OCI-LY1 (cell line): ENCODE results near the gene CA9.

Experiments used
- H2AFZ ChIP-seq: fragments of 200-600 bp; sonication (generic), shearing (Covaris generic); 2 replicates; pipeline ENCODE4 v1.6.0; 2014; ENCODE audit warnings: antibody characterized with exemption, mild to moderate bottlenecking, low read length
- H3F3A ChIP-seq: fragments of 200-600 bp; sonication (generic), shearing (Covaris generic); 2 replicates; pipeline ENCODE4 v1.6.0; 2014; ENCODE audit warnings: mild to moderate bottlenecking, antibody characterized with exemption, low read length, moderate library complexity; ENCODE audit not compliant: insufficient read depth
- H3K27ac ChIP-seq: fragments of 200-600 bp; sonication (generic); 2 replicates; pipeline ENCODE4 v1.5.1; 2014; ENCODE audit warnings: low read length, mixed run types, mild to moderate bottlenecking, low read depth; ENCODE audit not compliant: poor library complexity, severe bottlenecking
- H3K27me3 ChIP-seq: fragments of 200-600 bp; sonication (generic); 2 replicates; pipeline ENCODE4 v1.6.0; 2014; ENCODE audit warnings: antibody characterized with exemption, mild to moderate bottlenecking, low read length, moderate library complexity; ENCODE audit not compliant: insufficient read depth
- H3K36me3 ChIP-seq: fragments of 200-600 bp; sonication (generic); 2 replicates; pipeline ENCODE4 v1.6.1; 2014; ENCODE audit warnings: mild to moderate bottlenecking, antibody characterized with exemption, low read length, moderate library complexity, mixed read lengths; ENCODE audit not compliant: insufficient read depth
- H3K4me1 ChIP-seq: fragments of 200-600 bp; sonication (generic); 2 replicates; pipeline ENCODE4 v1.5.1; 2014; ENCODE audit warnings: mild to moderate bottlenecking, low read length, moderate library complexity; ENCODE audit not compliant: insufficient read depth, severe bottlenecking
- H3K4me2 ChIP-seq: fragments of 200-600 bp; sonication (generic), shearing (Covaris generic); 2 replicates; pipeline ENCODE4 v1.6.1; 2014; ENCODE audit warnings: low read length
- H3K4me3 ChIP-seq: fragments of 200-600 bp; sonication (generic); 2 replicates; pipeline ENCODE4 v1.5.1; 2014; ENCODE audit warnings: low read length, low read depth, mild to moderate bottlenecking, mixed read lengths; ENCODE audit not compliant: poor library complexity, severe bottlenecking
- H3K79me2 ChIP-seq: fragments of 200-600 bp; shearing (Covaris generic); 2 replicates; pipeline ENCODE4 v1.6.1; 2016; ENCODE audit warnings: mixed run types, low read length, mixed read lengths; ENCODE audit not compliant: insufficient read depth
- H3K9ac ChIP-seq: fragments of 200-600 bp; sonication (generic), shearing (Covaris generic); 2 replicates; pipeline ENCODE4 v1.6.1; 2014; ENCODE audit warnings: mild to moderate bottlenecking, low read length, mixed read lengths
- H3K9me2 ChIP-seq: fragments of 200-600 bp; sonication (generic), shearing (Covaris generic); 2 replicates; pipeline ENCODE4 v1.6.1; 2014; ENCODE audit warnings: low read depth, mild to moderate bottlenecking, low read length, mixed read lengths
- H3K9me3 ChIP-seq: fragments of 200-600 bp; shearing (Covaris generic); 2 replicates; pipeline ENCODE4 v1.6.1; 2014; ENCODE audit warnings: low read length, mixed read lengths
- H4K20me1 ChIP-seq: fragments of 200-600 bp; sonication (generic), shearing (Covaris generic); 2 replicates; pipeline ENCODE4 v1.6.0; 2016; ENCODE audit warnings: mild to moderate bottlenecking, low read length; ENCODE audit not compliant: insufficient read depth
- CTCF ChIP-seq: fragments of 200-600 bp; sonication (generic), shearing (Covaris generic); IDR thresholded peaks from 2 replicates; pipeline ENCODE4 v1.5.1; 2017; ENCODE audit warnings: mild to moderate bottlenecking, antibody characterized with exemption, low read length, moderate library complexity, mixed read lengths
- EZH2 ChIP-seq: fragments of 200-600 bp; sonication (generic), shearing (Covaris generic); IDR thresholded peaks from 2 replicates; pipeline ENCODE4 v1.8.0; 2017; ENCODE audit warnings: borderline replicate concordance, mixed run types, mild to moderate bottlenecking, antibody characterized with exemption, low read length, moderate library complexity, mixed read lengths

CA9 gene

GRCh38 chr9:35714579-35715252, 41.0 kb downstream of the CA9 start:
- H3F3A ChIP-seq = no peaks in the 10 kb centered on the region
- no peaks in the 10 kb centered on the region for H3K9me2 ChIP-seq
- H3K36me3 ChIP-seq = peaks cover 93% of the 10 kb centered on the region
- H3K4me2 ChIP-seq = no peak overlapping the region
- no peak overlapping the region for H3K4me3 ChIP-seq
- no peak overlapping the region for H3K27ac ChIP-seq
- H3K79me2 ChIP-seq = no peaks in the 10 kb centered on the region
- H2AFZ ChIP-seq = no peak overlapping the region
- no peaks in the 10 kb centered on the region for H3K9me3 ChIP-seq
- H3K4me1 ChIP-seq = no peaks in the 10 kb centered on the region
- no peaks in the 10 kb centered on the region for H3K27me3 ChIP-seq
- H4K20me1 ChIP-seq = no peaks in the 10 kb centered on the region
- H3K9ac ChIP-seq = no peak overlapping the region
- no peak for TF ChIP-seq EZH2
- no peak for TF ChIP-seq CTCF

DNA sequence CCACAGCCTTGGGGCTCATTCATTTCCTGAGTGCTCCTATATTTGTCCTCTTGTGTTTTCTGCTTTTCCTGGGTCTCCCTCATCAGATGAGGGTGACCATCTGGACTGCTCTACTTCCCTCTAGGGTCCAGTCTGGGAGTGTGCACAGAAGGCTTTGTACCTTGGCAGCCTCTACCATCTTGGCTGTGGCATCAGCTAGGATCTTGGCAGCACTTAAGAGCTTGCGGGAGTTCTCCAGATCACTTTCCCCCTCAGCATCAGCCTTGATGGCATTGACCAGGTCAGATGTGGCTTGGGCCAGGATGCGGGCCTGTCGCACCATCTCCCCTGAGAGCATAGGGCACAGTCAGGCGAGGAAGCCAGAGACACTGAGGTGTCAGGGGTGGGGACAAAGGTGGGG, 42.5 kb downstream of the CA9 start:
- no peak overlapping the region for H3K4me3 ChIP-seq
- H3K9ac ChIP-seq = no peak overlapping the region
- H4K20me1 ChIP-seq = no peaks in the 10 kb centered on the region
- no peaks in the 10 kb centered on the region for H3K4me1 ChIP-seq
- no peaks in the 10 kb centered on the region for H3K9me3 ChIP-seq
- H3K27ac ChIP-seq = no peak overlapping the region
- no peaks in the 10 kb centered on the region for H3K79me2 ChIP-seq
- H3K27me3 ChIP-seq = no peaks in the 10 kb centered on the region
- no peaks in the 10 kb centered on the region for H3K9me2 ChIP-seq
- no peak overlapping the region for H3K4me2 ChIP-seq
- no peak overlapping the region for H2AFZ ChIP-seq
- H3F3A ChIP-seq = no peaks in the 10 kb centered on the region
- no peak for TF ChIP-seq CTCF
- H3K36me3 ChIP-seq = peaks cover 96% of the 10 kb centered on the region

GRCh38 chr9:35717132-35717870, 43.6 kb downstream of the CA9 start:
- Histone ChIP-seq H3K9me3 (no peaks in the 10 kb centered on the region), H4K20me1 (no peaks in the 10 kb centered on the region), H3K9ac (no peak overlapping the region), H3F3A (no peaks in the 10 kb centered on the region), H3K27me3 (no peaks in the 10 kb centered on the region), H3K36me3 (peaks cover 98% of the 10 kb centered on the region), H3K4me3 (no peak overlapping the region), H3K79me2 (no peaks in the 10 kb centered on the region), H2AFZ (no peak overlapping the region), H3K9me2 (no peaks in the 10 kb centered on the region), H3K4me1 (no peaks in the 10 kb centered on the region), H3K4me2 (no peak overlapping the region), H3K27ac (no peak overlapping the region)
- no peak for TF ChIP-seq EZH2
- no peak for TF ChIP-seq CTCF
